ENCODE measurements around the gene CHST8.
"Not testable (repeated sequence)": the region's sequence is repeated elsewhere in the genome, so short reads cannot be mapped to it uniquely, and the experiment has no call there.

The CHST8 gene

DNA sequence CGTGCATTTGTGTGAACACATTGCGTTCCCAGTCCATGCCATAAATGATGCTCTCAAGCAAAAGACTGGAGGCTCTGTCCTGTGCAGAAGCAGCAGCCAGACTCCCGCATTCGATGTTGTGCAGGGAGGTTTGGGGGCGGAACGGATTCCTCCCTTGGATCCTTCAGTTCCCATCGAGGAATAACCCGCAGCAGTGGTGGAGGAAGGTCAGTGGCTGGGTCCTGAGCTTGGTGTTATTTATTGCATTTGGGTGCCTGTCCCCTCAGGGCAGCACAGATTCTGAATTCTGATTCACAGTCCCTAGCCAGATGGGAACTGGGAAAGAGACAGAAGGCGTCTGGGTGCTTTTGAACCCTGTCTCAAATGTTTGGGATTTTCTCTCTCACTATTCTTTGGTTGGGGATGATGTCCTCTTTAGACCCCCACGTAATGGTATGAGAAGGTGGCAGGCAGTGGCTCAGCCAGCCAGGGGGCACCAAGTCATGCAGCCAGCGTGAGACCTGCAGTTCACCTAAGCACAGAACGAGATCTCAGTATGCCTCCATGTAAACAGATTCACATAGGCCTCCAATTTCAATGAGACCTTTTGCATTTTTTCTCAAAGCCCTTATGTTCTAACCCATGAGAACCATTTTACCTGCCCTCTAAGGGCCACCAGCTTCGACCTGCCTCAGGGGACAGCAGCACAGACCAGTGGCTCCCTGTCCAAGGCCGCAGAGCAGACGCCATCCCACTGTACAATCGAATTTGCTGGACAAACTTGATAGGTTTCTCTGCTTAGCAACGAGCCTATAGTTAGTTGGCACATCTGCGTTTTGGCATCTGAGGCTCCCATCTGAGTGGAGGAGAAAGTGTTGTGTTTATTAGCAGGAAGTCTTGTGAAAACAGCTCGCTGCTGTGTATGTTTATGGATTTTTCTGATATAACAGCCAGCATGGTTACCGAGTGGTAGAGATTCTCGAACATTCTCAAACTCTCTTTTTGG, 192.7 kb downstream of the CHST8 start:
- TF ChIP-seq, protein P1, sequence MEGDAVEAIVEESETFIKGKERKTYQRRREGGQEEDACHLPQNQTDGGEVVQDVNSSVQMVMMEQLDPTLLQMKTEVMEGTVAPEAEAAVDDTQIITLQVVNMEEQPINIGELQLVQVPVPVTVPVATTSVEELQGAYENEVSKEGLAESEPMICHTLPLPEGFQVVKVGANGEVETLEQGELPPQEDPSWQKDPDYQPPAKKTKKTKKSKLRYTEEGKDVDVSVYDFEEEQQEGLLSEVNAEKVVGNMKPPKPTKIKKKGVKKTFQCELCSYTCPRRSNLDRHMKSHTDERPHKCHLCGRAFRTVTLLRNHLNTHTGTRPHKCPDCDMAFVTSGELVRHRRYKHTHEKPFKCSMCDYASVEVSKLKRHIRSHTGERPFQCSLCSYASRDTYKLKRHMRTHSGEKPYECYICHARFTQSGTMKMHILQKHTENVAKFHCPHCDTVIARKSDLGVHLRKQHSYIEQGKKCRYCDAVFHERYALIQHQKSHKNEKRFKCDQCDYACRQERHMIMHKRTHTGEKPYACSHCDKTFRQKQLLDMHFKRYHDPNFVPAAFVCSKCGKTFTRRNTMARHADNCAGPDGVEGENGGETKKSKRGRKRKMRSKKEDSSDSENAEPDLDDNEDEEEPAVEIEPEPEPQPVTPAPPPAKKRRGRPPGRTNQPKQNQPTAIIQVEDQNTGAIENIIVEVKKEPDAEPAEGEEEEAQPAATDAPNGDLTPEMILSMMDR (conservative IDR thresholded peaks at IDR 0.05; ENCODE audit: low read depth, low read length) = no peak
- no peak overlapping the region for H3K4me3 ChIP-seq (ENCODE audit: low read length)
- DNase-seq (ENCODE audit: low read depth) = no peak

DNA sequence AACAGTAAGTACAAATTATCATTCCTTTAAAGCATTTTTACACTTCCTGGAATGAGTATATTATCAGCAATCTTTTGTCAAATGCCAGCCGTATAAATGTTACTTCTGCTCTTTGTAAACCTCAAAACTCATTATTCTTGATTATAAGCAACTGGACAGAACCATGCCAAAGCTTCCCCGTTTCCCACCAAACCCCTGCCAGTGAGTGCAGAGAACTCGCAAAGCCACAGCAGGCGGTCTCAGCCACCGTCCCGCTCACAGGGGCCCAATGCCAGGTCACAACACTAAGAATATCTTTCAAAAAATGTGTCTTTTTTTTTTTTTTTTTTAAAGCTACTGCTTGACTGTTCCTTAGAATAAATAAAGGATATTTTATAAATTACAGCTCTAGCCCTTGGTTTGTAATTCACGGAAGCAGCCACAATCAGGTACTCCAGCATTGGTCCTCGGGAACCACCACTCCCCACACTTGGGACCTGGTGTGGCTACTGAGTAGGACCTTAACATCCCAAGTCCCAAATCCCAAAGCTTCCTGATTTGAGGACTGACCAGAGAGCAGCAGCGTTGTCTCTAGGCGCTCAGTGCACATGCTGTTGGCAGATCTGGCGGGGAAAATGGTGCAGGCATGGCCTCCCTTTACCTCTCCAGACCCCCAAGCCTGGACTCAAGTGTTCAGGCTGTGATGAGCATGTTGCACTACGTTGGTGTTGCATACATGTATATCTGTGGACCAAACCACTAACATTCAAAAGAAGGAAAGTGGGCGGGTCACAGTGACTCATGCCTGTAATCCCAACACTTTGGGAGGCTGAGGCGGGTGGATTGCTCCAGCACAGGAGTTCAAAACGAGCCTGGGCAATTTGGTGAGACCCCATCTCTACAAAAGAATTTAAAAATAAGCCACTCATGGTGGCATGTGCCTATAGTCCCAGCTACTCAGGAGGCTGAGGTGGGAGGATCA, 193.9 kb downstream of the CHST8 start:
- DNase-seq (ENCODE audit: low read depth) = no peak
- TF ChIP-seq, protein P1 (conservative IDR thresholded peaks at IDR 0.05; ENCODE audit: low read depth, low read length) = no peak
- H3K4me3 ChIP-seq (ENCODE audit: low read length) = no peak overlapping the region

DNA sequence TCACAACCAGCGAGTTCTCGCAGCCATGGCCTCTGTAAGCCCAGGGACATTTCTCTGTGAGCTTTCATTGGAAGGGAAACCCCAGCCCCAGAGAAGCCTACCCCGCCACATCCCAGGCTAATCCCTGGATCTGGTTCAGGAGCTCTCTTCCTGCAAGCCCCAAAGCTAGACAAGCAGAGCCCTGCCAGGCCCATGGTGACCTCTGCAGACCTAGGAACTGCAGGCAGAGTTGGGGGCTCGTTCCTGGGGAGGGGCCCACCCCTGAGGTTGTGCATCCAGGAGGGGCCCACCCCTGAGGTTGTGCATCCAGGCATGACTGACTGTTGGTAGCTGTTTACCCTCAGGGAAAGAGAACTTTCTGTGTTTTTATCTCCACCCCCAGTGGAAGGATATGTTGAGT, 196.7 kb downstream of the CHST8 start:
- H3K4me3 ChIP-seq (ENCODE audit: low read length) = no peak overlapping the region
- DNase-seq (ENCODE audit: low read depth) = no peak
- TF ChIP-seq, protein P1 (conservative IDR thresholded peaks at IDR 0.05; ENCODE audit: low read depth, low read length) = no peak

DNA sequence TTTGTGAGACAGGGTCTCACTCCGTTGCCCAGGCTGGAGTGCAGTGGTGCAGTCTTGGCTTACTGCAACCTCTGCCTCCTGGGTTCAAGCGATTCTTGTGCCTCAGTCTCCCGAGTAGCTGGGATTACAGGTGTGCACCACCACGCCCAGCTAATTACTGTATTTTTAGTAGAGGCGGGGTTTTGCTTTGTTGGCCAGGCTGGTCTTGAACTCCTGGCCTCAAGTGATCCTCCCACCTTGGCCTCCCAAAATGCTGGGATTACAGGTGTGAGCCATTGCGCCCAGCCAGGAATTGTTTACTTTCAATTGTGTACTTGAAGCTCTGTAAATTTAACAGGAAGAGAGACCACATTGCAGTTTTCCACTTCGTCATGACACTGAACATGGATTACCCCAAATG, 197.3 kb downstream of the CHST8 start:
- not testable (repeated sequence) for DNase-seq (ENCODE audit: low read depth); H3K4me3 ChIP-seq (ENCODE audit: low read length)

DNA sequence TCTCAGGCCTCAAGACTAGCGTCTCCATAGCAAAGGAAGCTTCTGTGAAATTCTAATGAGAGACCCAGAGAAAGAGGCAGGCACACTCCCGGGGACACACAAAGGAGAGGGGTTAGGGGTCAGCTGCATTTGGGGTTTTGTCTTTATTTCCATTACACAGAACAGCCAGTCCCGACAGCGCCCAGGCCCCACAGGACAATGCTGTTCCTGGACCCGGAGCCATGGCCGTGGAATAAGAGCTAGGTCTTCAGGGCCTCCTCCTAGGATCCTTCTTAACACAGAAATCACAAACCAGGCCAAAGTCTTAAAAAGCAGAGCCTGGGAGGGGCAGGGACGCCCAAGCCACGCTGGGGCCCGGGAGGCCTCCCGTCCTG, 197.7 kb downstream of the CHST8 start:
- TF ChIP-seq, protein P1 (conservative IDR thresholded peaks at IDR 0.05; ENCODE audit: low read depth, low read length) = no peak
- H3K4me3 ChIP-seq (ENCODE audit: low read length) = peak overlapping the region; percentile 40
- no peak for DNase-seq (ENCODE audit: low read depth)

DNA sequence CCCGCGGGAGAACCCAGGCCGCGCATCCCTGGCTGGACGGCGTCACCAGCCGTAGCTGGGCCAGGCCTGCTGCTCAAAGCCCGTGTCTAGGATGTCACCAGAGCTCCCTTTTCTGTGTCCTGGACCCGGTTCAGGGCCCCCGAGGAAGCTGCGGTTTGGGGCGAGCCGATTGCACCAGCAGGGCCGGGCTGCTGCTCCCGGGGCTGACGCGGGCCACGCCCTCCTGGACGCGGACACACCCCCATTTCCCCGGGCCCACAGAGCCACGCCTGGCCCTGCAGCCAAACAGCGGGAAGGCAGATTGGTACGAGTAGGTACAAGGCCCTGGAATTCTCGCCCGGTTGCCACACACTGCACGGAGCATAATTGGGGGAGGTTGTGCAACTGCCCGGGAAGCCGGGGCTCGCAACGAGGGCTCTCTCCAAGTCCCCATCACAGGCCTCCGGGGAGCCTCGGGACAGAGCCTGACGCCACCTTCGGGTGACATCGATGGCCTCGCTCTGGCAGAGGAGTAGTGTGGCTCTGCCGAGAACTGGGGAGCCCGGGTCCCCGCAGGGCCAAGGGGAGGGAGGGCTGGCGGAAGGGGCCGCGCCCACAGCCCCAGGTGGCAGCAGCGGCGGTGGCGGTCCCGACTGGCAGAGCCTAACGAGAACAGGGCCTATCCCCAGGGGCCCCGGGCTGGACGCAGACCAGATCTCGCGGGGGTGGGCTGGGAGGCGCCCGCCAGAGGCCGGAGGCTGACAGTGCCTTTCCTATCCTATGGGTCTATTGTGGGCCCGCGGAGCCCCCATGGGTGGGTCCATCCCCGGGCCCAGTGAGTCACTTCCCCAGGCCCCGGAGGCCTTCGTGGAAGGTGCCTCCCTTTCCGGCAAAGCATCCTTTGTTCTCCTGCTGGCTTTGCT, 198.4 kb downstream of the CHST8 start:
- peak overlapping the region; percentile 40 for H3K4me3 ChIP-seq (ENCODE audit: low read length)
- TF ChIP-seq, protein P1 (conservative IDR thresholded peaks at IDR 0.05; ENCODE audit: low read depth, low read length) = no peak
- DNase-seq (ENCODE audit: low read depth) = peak; percentile 62
